B cell (primary cell): ENCODE results near the gene SH3TC1.

Experiments used
- EZH2 ChIP-seq: IDR thresholded peaks from 2 replicates; pipeline ENCODE4 v1.6.1; 2012; ENCODE audit warnings: borderline replicate concordance, low read depth, mild to moderate bottlenecking, moderate library complexity, low read length; ENCODE audit not compliant: insufficient read depth, poor library complexity, severe bottlenecking
- TF ChIP-seq, protein P1 (sequence below): fragments of 200-600 bp; IDR thresholded peaks from one replicate; pipeline ENCODE4 v1.8.0; 2022; ENCODE audit warnings: antibody characterized with exemption, mild to moderate bottlenecking

DNA sequence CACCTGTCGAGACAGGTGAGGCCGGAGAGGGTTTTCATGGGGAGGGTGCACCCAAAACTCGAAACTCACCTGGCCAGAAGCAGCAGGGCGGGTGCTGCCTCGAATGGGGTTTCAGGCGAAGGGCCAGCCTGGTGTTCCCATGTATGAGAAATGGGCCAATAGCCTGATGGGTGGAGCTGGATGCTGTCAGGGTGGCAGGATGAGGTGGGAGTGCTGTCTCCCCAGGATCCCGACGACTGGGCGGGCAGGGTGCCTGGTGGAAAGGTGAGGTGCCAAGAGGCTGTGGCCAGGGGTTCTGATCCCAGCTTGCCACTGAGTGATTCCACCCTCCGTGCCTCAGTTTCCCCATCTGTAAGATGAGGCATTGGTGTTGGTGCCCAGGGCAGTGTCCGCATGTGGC, 16.8 kb upstream of the SH3TC1 start:
- TF ChIP-seq, protein P1, sequence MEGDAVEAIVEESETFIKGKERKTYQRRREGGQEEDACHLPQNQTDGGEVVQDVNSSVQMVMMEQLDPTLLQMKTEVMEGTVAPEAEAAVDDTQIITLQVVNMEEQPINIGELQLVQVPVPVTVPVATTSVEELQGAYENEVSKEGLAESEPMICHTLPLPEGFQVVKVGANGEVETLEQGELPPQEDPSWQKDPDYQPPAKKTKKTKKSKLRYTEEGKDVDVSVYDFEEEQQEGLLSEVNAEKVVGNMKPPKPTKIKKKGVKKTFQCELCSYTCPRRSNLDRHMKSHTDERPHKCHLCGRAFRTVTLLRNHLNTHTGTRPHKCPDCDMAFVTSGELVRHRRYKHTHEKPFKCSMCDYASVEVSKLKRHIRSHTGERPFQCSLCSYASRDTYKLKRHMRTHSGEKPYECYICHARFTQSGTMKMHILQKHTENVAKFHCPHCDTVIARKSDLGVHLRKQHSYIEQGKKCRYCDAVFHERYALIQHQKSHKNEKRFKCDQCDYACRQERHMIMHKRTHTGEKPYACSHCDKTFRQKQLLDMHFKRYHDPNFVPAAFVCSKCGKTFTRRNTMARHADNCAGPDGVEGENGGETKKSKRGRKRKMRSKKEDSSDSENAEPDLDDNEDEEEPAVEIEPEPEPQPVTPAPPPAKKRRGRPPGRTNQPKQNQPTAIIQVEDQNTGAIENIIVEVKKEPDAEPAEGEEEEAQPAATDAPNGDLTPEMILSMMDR: no peak
- no peak for TF ChIP-seq EZH2
